Mammary epithelial cell (primary cell): Measurements from ENCODE around the gene SOX12.
"Not testable (repeated sequence)": the region's sequence is repeated elsewhere in the genome, so short reads cannot be mapped to it uniquely, and the experiment has no call there.

Experiments used
- CTCF ChIP-seq, 2 donors: IDR thresholded peaks in 1 of 2; conservative IDR thresholded peaks in 1 of 2; 2 replicates each; pipeline ENCODE4 v1.5.1; 2011 to 2012; ENCODE audit warnings: inconsistent platforms in 2 of 2, low read length in 2 of 2, mild to moderate bottlenecking in 2 of 2, control low read depth in 1 of 2, low read depth in 1 of 2; ENCODE audit not compliant: insufficient read depth in 1 of 2; ENCODE audit errors: extremely low read depth in 1 of 2
- EZH2 ChIP-seq: IDR thresholded peaks from 2 replicates; pipeline ENCODE4 v1.6.1; 2012; ENCODE audit warnings: low read length, inconsistent platforms, borderline replicate concordance

- TF ChIP-seq CTCF (conservative IDR thresholded peaks at IDR 0.05 in 1 of 2, IDR thresholded peaks at IDR 0.05 in 1 of 2; ENCODE audit: extremely low read depth in 1 of 2, insufficient read depth in 1 of 2, low read depth in 1 of 2, low read length in 2 of 2); EZH2: not testable (repeated sequence)
Observed at GRCh38 chr20:336040-336439, 10.7 kb downstream of the SOX12 start.
